ENCODE results near the gene RPS18.
"Not testable (repeated sequence)": the region's sequence is repeated elsewhere in the genome, so short reads cannot be mapped to it uniquely, and the experiment has no call there.

Gene RPS18

GRCh38 chr6:33276581-33276863 is 4.6 kb downstream of the RPS18 start:
- Mint-ChIP-seq H3K27ac (peak overlapping the region; percentile 92 to 94), H3K36me3 (ENCODE audit: insufficient read depth) (peaks cover 68% of the 10 kb centered on the region), H3K4me3 (peak overlapping the region; percentile 89 to 93), H3K4me1 (ENCODE audit: low read depth in 2 of 2) (peaks cover 54 to 63% of the 10 kb centered on the region in 2 donors), H3K27me3 (no peaks in the 10 kb centered on the region), H3K9me3 (no peaks in the 10 kb centered on the region)
- ATAC-seq (replicated peaks) (no peak), DNase-seq (no peak)

- Mint-ChIP-seq H3K36me3 (ENCODE audit: insufficient read depth) (peaks cover 67% of the 10 kb centered on the region), H3K4me3 (peak within 1 kb of the TSS; percentile 89 to 93), H3K4me1 (ENCODE audit: low read depth in 2 of 2) (peaks cover 54 to 58% of the 10 kb centered on the region in 2 donors), H3K9me3 (no peaks in the 10 kb centered on the region), H3K27ac (peak within 1 kb of the TSS; percentile 92 to 94), H3K27me3 (no peaks in the 10 kb centered on the region)
- DNase-seq: peak; percentile 58 to 64 (median 60)
- peak; percentile 75 for ATAC-seq (replicated peaks)
These were observed 5.2 kb downstream of the RPS18 start, which contains the start of gene B3GALT4 for GRCh38 chr6:33276864-33277662. Gene B3GALT4 (plus strand): TSS chr6:33277123. CDS start chr6:33277420, 297 bp downstream.

- Mint-ChIP-seq H3K4me1 (ENCODE audit: low read depth in 2 of 2) (peaks cover 49 to 50% of the 10 kb centered on the region in 2 donors), H3K9me3 (no peaks in the 10 kb centered on the region), H3K4me3 (peak overlapping the region; percentile 89 to 93), H3K36me3 (ENCODE audit: insufficient read depth) (peaks cover 65% of the 10 kb centered on the region), H3K27ac (peak overlapping the region; percentile 92 to 94), H3K27me3 (no peaks in the 10 kb centered on the region)
- peak in 2 of 3 experiments; percentile 13 to 32 for DNase-seq
- peak; percentile 23 for ATAC-seq (replicated peaks)
These were observed 6.0 kb downstream of the RPS18 start for GRCh38 chr6:33277663-33278391.

- Mint-ChIP-seq H3K4me1 (ENCODE audit: low read depth in 2 of 2) (peaks cover 43 to 45% of the 10 kb centered on the region in 2 donors), H3K27me3 (no peaks in the 10 kb centered on the region), H3K36me3 (ENCODE audit: insufficient read depth) (peaks cover 63% of the 10 kb centered on the region), H3K4me3 (peak overlapping the region; percentile 89 to 93), H3K9me3 (no peaks in the 10 kb centered on the region), H3K27ac (peak overlapping the region; percentile 92 to 94)
- ATAC-seq (replicated peaks) (no peak), DNase-seq (no peak)
These were observed 6.5 kb downstream of the RPS18 start for GRCh38 chr6:33278392-33278741.

- H3K9me3 Mint-ChIP-seq: no peaks in the 10 kb centered on the region
- H3K27ac Mint-ChIP-seq: peak overlapping the region in 1 of 2 donors; percentile 92
- peak overlapping the region; percentile 89 to 93 for H3K4me3 Mint-ChIP-seq
- no peak for ATAC-seq (replicated peaks)
- DNase-seq: no peak
- peaks cover 39 to 41% of the 10 kb centered on the region in 2 donors for H3K4me1 Mint-ChIP-seq (ENCODE audit: low read depth in 2 of 2)
- peaks cover 61% of the 10 kb centered on the region for H3K36me3 Mint-ChIP-seq (ENCODE audit: insufficient read depth)
- no peaks in the 10 kb centered on the region for H3K27me3 Mint-ChIP-seq
These were observed 6.9 kb downstream of the RPS18 start for GRCh38 chr6:33278810-33279209.

GRCh38 chr6:33279257-33279695 is 7.4 kb downstream of the RPS18 start:
- H3K27me3 Mint-ChIP-seq: no peaks in the 10 kb centered on the region
- H3K36me3 Mint-ChIP-seq (ENCODE audit: insufficient read depth): peaks cover 61% of the 10 kb centered on the region
- peak overlapping the region in 1 of 2 donors; percentile 89 for H3K4me3 Mint-ChIP-seq
- H3K27ac Mint-ChIP-seq: peak overlapping the region; percentile 59 to 92
- DNase-seq (no peak), ATAC-seq (replicated peaks) (no peak)
- H3K4me1 Mint-ChIP-seq (ENCODE audit: low read depth in 2 of 2): peaks cover 35 to 38% of the 10 kb centered on the region in 2 donors
- H3K9me3 Mint-ChIP-seq: no peaks in the 10 kb centered on the region

- ATAC-seq (replicated peaks) (no peak), DNase-seq (no peak)
- no peaks in the 10 kb centered on the region for H3K27me3 Mint-ChIP-seq
- no peak overlapping the region for H3K4me3 Mint-ChIP-seq
- H3K27ac Mint-ChIP-seq: peak overlapping the region in 1 of 2 donors; percentile 59
- H3K36me3 Mint-ChIP-seq (ENCODE audit: insufficient read depth): peaks cover 55% of the 10 kb centered on the region
- H3K4me1 Mint-ChIP-seq (ENCODE audit: low read depth in 2 of 2): peaks cover 28 to 30% of the 10 kb centered on the region in 2 donors
- no peaks in the 10 kb centered on the region for H3K9me3 Mint-ChIP-seq
These were observed 8.2 kb downstream of the RPS18 start for GRCh38 chr6:33279971-33280511.

- no peak for ATAC-seq (replicated peaks)
- no peak overlapping the region for H3K4me3 Mint-ChIP-seq
- H3K27me3 Mint-ChIP-seq: no peaks in the 10 kb centered on the region
- peaks cover 52% of the 10 kb centered on the region for H3K36me3 Mint-ChIP-seq (ENCODE audit: insufficient read depth)
- peaks cover 25 to 30% of the 10 kb centered on the region in 2 donors for H3K4me1 Mint-ChIP-seq (ENCODE audit: low read depth in 2 of 2)
- no peak for DNase-seq
- peak overlapping the region; percentile 26 to 59 for H3K27ac Mint-ChIP-seq
- H3K9me3 Mint-ChIP-seq: no peaks in the 10 kb centered on the region
These were observed 8.7 kb downstream of the RPS18 start for GRCh38 chr6:33280539-33280938.

GRCh38 chr6:33285214-33285613 is 13.3 kb downstream of the RPS18 start:
- not testable (repeated sequence) for H3K27me3 Mint-ChIP-seq; H3K27ac Mint-ChIP-seq; H3K9me3 Mint-ChIP-seq; DNase-seq; H3K4me3 Mint-ChIP-seq; ATAC-seq (replicated peaks)
- Mint-ChIP-seq H3K4me1 (ENCODE audit: low read depth in 2 of 2) (peaks cover 23 to 32% of the 10 kb centered on the region in 2 donors), H3K36me3 (ENCODE audit: insufficient read depth) (peaks cover 40% of the 10 kb centered on the region)

GRCh38 chr6:33286946-33287914 is 15.4 kb downstream of the RPS18 start:
- DNase-seq (no peak), ATAC-seq (replicated peaks) (no peak)
- Mint-ChIP-seq H3K4me3 (peak overlapping the region; percentile 88 to 96), H3K27me3 (no peaks in the 10 kb centered on the region), H3K9me3 (no peaks in the 10 kb centered on the region), H3K27ac (peak overlapping the region in 1 of 2 donors; percentile 65), H3K36me3 (ENCODE audit: insufficient read depth) (peaks cover 40% of the 10 kb centered on the region), H3K4me1 (ENCODE audit: low read depth in 2 of 2) (peaks cover 35 to 36% of the 10 kb centered on the region in 2 donors)

GRCh38 chr6:33288141-33288920 is 16.5 kb downstream of the RPS18 start:
- H3K9me3 Mint-ChIP-seq: no peaks in the 10 kb centered on the region
- H3K27ac Mint-ChIP-seq: peak overlapping the region; percentile 93 to 95
- no peak for ATAC-seq (replicated peaks)
- peaks cover 35 to 36% of the 10 kb centered on the region in 2 donors for H3K4me1 Mint-ChIP-seq (ENCODE audit: low read depth in 2 of 2)
- DNase-seq: no peak
- H3K27me3 Mint-ChIP-seq: no peaks in the 10 kb centered on the region
- peaks cover 36% of the 10 kb centered on the region for H3K36me3 Mint-ChIP-seq (ENCODE audit: insufficient read depth)
- peak overlapping the region; percentile 88 to 96 for H3K4me3 Mint-ChIP-seq
